Measurements from ENCODE around the gene PIGBOS1.

Gene PIGBOS1

GRCh38 chr15:55318588-55319494 is at the start of gene PIGBOS1, which contains the start of gene PIGB:
TSS of gene PIGBOS1 (minus strand) at chr15:55319123. CDS start at chr15:55317792, 1,331 bp downstream.
TSS of gene PIGB (plus strand) at chr15:55319222. CDS start at chr15:55319251, 29 bp downstream.
- DNase-seq (ENCODE audit: low read depth) = peak; percentile 90
- TF ChIP-seq CTCF (conservative IDR thresholded peaks at IDR 0.05; ENCODE audit: low read length) = peak; percentile 4; the same call in 1 of the 2 replicates
- H3K4me3 ChIP-seq (ENCODE audit: low read length) = peak within 1 kb of the TSS; percentile 97

GRCh38 chr15:55366981-55367380 is 48.1 kb upstream of the PIGBOS1 start:
- H3K4me3 ChIP-seq (ENCODE audit: low read length) = no peak overlapping the region
- TF ChIP-seq CTCF (conservative IDR thresholded peaks at IDR 0.05; ENCODE audit: low read length) = no peak
- no peak for DNase-seq (ENCODE audit: low read depth)

GRCh38 chr15:55362641-55363040 is 43.7 kb upstream of the PIGBOS1 start:
- TF ChIP-seq CTCF (conservative IDR thresholded peaks at IDR 0.05; ENCODE audit: low read length) = no peak
- no peak for DNase-seq (ENCODE audit: low read depth)
- no peak overlapping the region for H3K4me3 ChIP-seq (ENCODE audit: low read length)

GRCh38 chr15:55361048-55361447 is 42.1 kb upstream of the PIGBOS1 start:
- TF ChIP-seq CTCF (conservative IDR thresholded peaks at IDR 0.05; ENCODE audit: low read length) = no peak
- no peak for DNase-seq (ENCODE audit: low read depth)
- H3K4me3 ChIP-seq (ENCODE audit: low read length) = no peak overlapping the region

GRCh38 chr15:55360256-55360655 is 41.3 kb upstream of the PIGBOS1 start:
- DNase-seq (ENCODE audit: low read depth) = no peak
- no peak overlapping the region for H3K4me3 ChIP-seq (ENCODE audit: low read length)
- no peak for TF ChIP-seq CTCF (conservative IDR thresholded peaks at IDR 0.05; ENCODE audit: low read length)

GRCh38 chr15:55358471-55358870 is 39.5 kb upstream of the PIGBOS1 start:
- DNase-seq (ENCODE audit: low read depth) = no peak
- no peak overlapping the region for H3K4me3 ChIP-seq (ENCODE audit: low read length)
- TF ChIP-seq CTCF (conservative IDR thresholded peaks at IDR 0.05; ENCODE audit: low read length) = no peak

- peak; percentile 60 for DNase-seq (ENCODE audit: low read depth)
- H3K4me3 ChIP-seq (ENCODE audit: low read length) = no peak overlapping the region
- TF ChIP-seq CTCF (conservative IDR thresholded peaks at IDR 0.05; ENCODE audit: low read length) = no peak
These were observed 38.9 kb upstream of the PIGBOS1 start for GRCh38 chr15:55357774-55358173.

Measured in AG10803 (cell line).